Pancreas (tissue), 10 donors: ENCODE measurements around the gene CTDNEP1. TPM values are rescaled to one million over a fixed set of nuclear protein-coding genes. Genes with fewer than 3 reads are reported as not detected.
A peak's percentile ranks its signal among the peaks of the same experiment; 100 is the strongest.

Source experiments
- ATAC-seq, 4 donors: fragments of 200-7000 bp; cut with Tn5 transposase; one replicate each; pipeline versions ENCODE4 v1.8.0 to v1.9.1; 2020; ENCODE audit warnings: mild to moderate bottlenecking in 4 of 4, moderate library complexity in 4 of 4
- DNase-seq, 6 donors: peaks; one replicate each; pipeline ENCODE4 v3.0.0-alpha.2; 2020
- FAIRE-seq: peaks from 2 replicates; lab custom pipeline; 2012; peaks lifted over from hg19 to GRCh38; lab: Jason Lieb, UNC
- H3K27ac ChIP-seq, 4 donors: fragments of 200-600 bp; sonication (generic); 1 replicate in 3 of 4; 2 replicates in 1 of 4; pipeline versions ENCODE4 v1.5.0 to v1.8.0; 2020
- H3K27me3 ChIP-seq, 4 donors: fragments of 200-600 bp; one replicate each; pipeline ENCODE4 v1.8.0; 2021
- H3K36me3 ChIP-seq, 3 donors: fragments of 200-600 bp; sonication (generic) in 1 of 3; one replicate each; pipeline versions ENCODE4 v1.5.0 to v1.8.0; 2020 to 2021
- H3K4me1 ChIP-seq, 3 donors: fragments of 200-600 bp; one replicate each; pipeline ENCODE4 v1.8.0; 2021
- H3K4me3 ChIP-seq, 4 donors: fragments of 200-600 bp; sonication (generic) in 2 of 4; one replicate each; pipeline versions ENCODE4 v1.5.0 to v1.8.0; 2020 to 2021
- H3K9me3 ChIP-seq, 4 donors: fragments of 200-600 bp; one replicate each; pipeline ENCODE4 v1.8.0; 2021
- CTCF ChIP-seq, 4 donors: fragments of 200-600 bp; sonication (generic) in 3 of 4; IDR thresholded peaks; one replicate each; pipeline versions ENCODE4 v1.5.0 to v1.8.0; 2021; ENCODE audit warnings: antibody characterized with exemption in 4 of 4
- WGBS, 2 donors: extraction: QIAGEN DNeasy Blood & Tissue Kit; methylation state at CpG; one replicate each; pipeline ENCODE4 v1.1.7; 2013; 5-methylcytosine and 5-hydroxymethylcytosine counted together
- intact Hi-C, 3 donors: fragments of 100-400 bp; cut with DNase I; formaldehyde crosslinking; loops; one replicate each; pipeline versions ENCODE4 v1.11.1 to v1.14.2; 2022
- microRNA-seq, 2 donors: library from miRNA; unstranded; fragments of <30 nt; microRNA quantifications; one replicate each; pipeline versions ENCODE4 to v1.1.0, GENCODE V29; 2019 to 2020
- polyA plus RNA-seq, 2 donors: library from polyadenylated mRNA; stranded (reverse); fragments of 200-250 nt; gene quantifications; one replicate each; pipeline ENCODE4 v1.2.3, GENCODE V29; 2013
- total RNA-seq, 6 donors: library from RNA; stranded (reverse); fragmentation: NEBNext Ultra II Directional in 4 of 6; extraction: Animal tissue kit (Norgen Biotek cat#: 25700) in 4 of 6; gene quantifications; one replicate each; pipeline versions ENCODE4 v1.2.1 to v1.2.4, GENCODE V29; 2021 to 2023
- donor health status: healthy with polysubstance abuse.
- donor health status: DM: no; HTN: no; CAD: no; lungs with moderate emphysema.
- donor health status: DM: no; HTN: no; CAD: no.
- donor health status: control.
- donor health status: control.
- donor health status: Bipolar disorder and iron deficiency.
- donor health status: DM: yes; HTN: yes; CAD: no.
- donor health status: DM: no; HTN: no; CAD: no.
- donor health status: DM: no; HTN: no; CAD: no.
- donor health status: DM: yes; HTN: yes; CAD: no.

CTDNEP1 gene
- total and polyA plus RNA-seq, 8 donors: 42.0 to 75.2 (median 53.8) TPM

- TF ChIP-seq CTCF (IDR thresholded peaks at IDR 0.05): no peak
- intact Hi-C loops: no loop called here
- no peak for FAIRE-seq
- no peak overlapping the region for H3K4me3 ChIP-seq
- no peak overlapping the region for H3K27ac ChIP-seq
- WGBS, 2 donors: 85 to 93% methylated on average over 22 of the region's 22 CpGs
- ATAC-seq: no peak
- H3K27me3 ChIP-seq: no peaks in the 10 kb centered on the region
- DNase-seq: peak in 1 of 6 donors; percentile 46
- H3K9me3 ChIP-seq: no peaks in the 10 kb centered on the region
- no peaks in the 10 kb centered on the region for H3K4me1 ChIP-seq
- no peaks in the 10 kb centered on the region for H3K36me3 ChIP-seq
These were observed 54.7 kb downstream of the CTDNEP1 start for GRCh38 chr17:7196651-7197401.

- Histone ChIP-seq H3K27me3 (no peaks in the 10 kb centered on the region), H3K27ac (no peak overlapping the region), H3K4me3 (no peak overlapping the region), H3K9me3 (no peaks in the 10 kb centered on the region), H3K36me3 (no peaks in the 10 kb centered on the region), H3K4me1 (no peaks in the 10 kb centered on the region)
- FAIRE-seq (no peak), DNase-seq (peak in 2 of 6 donors; percentile 10 to 30), ATAC-seq (no peak)
- TF ChIP-seq CTCF (IDR thresholded peaks at IDR 0.05): no peak
- 85 to 88% methylated on average over 12 of the region's 12 CpGs for WGBS, 2 donors
- intact Hi-C loops: no loop called here
These were observed 55.6 kb downstream of the CTDNEP1 start for GRCh38 chr17:7195971-7196370.

Small RNAs within 50 kb of the gene (microRNA-seq; reads per million reads assigned to microRNA genes)
- 422 to 770 reads per million in 2 donors for gene MIR324

Other genes with a start within 250 kb of the CTDNEP1 start
Only the 30 nearest of the 35 such genes appear.
- 1 to 10 TPM in 4 of 6 donors, under 1 TPM in 2; 0.74 to 2.5 (median 1.2) TPM for gene SLC16A13, start 215.7 kb downstream of the CTDNEP1 start, total RNA-seq
- gene SLC16A13, start 215.7 kb downstream of the CTDNEP1 start, polyA plus RNA-seq: 1 to 10 TPM; 1.4 to 3.0 TPM
- 1 to 10 TPM in 5 of 6 donors, under 1 TPM in 1; 0.61 to 4.3 (median 2.6) TPM for gene SLC16A11, start 207.6 kb downstream of the CTDNEP1 start, total RNA-seq
- gene SLC16A11, start 207.6 kb downstream of the CTDNEP1 start, polyA plus RNA-seq: 10 to 100 TPM in 1 of 2 donors, 1 to 10 TPM in 1; 7.5 to 17.3 TPM
- 1 to 10 TPM in 3 of 6 donors, under 1 TPM in 2, not detected in 1; 0.28 to 3.6 (median 2.6) TPM for gene CLEC10A, start 171.5 kb downstream of the CTDNEP1 start, total RNA-seq
- gene CLEC10A, start 171.5 kb downstream of the CTDNEP1 start, polyA plus RNA-seq: 1 to 10 TPM in 1 of 2 donors, under 1 TPM in 1; 0.80 to 1.3 TPM
- under 1 TPM in 4 of 6 donors, not detected in 2; 0.29 to 0.63 (median 0.36) TPM for gene ASGR2, start 136.9 kb downstream of the CTDNEP1 start, total RNA-seq
- under 1 TPM; 0.46 to 0.80 TPM for gene ASGR2, start 136.9 kb downstream of the CTDNEP1 start, polyA plus RNA-seq
- under 1 TPM in 5 of 6 donors, not detected in 1; 0.28 to 0.75 (median 0.47) TPM for gene ASGR1, start 72.4 kb downstream of the CTDNEP1 start, total RNA-seq
- 1 to 10 TPM; 1.2 to 2.6 TPM for gene ASGR1, start 72.4 kb downstream of the CTDNEP1 start, polyA plus RNA-seq
- 10 to 100 TPM in 1 of 6 donors, 1 to 10 TPM in 5; 2.8 to 11.3 (median 5.0) TPM for gene DLG4, start 31.9 kb downstream of the CTDNEP1 start, total RNA-seq
- 10 to 100 TPM; 16.1 to 19.8 TPM for gene DLG4, start 31.9 kb downstream of the CTDNEP1 start, polyA plus RNA-seq
- gene ACADVL, start 31.8 kb downstream of the CTDNEP1 start, total RNA-seq: 100 to 1,000 TPM; 447 to 715 (median 568) TPM
- gene ACADVL, start 31.8 kb downstream of the CTDNEP1 start, polyA plus RNA-seq: 1,000 to 10,000 TPM; 2,446 to 3,251 TPM
- gene DVL2, start 17.2 kb downstream of the CTDNEP1 start, total RNA-seq: 10 to 100 TPM in 5 of 6 donors, 1 to 10 TPM in 1; 9.6 to 26.9 (median 13.7) TPM
- gene DVL2, start 17.2 kb downstream of the CTDNEP1 start, polyA plus RNA-seq: 10 to 100 TPM; 17.6 to 26.4 TPM
- gene PHF23, start 12.3 kb downstream of the CTDNEP1 start, total RNA-seq: 10 to 100 TPM in 4 of 6 donors, 1 to 10 TPM in 2; 7.0 to 19.8 (median 11.4) TPM
- 10 to 100 TPM; 11.4 to 23.3 TPM for gene PHF23, start 12.3 kb downstream of the CTDNEP1 start, polyA plus RNA-seq
- 100 to 1,000 TPM; 231 to 346 (median 294) TPM for gene GABARAP, start 9.3 kb downstream of the CTDNEP1 start, total RNA-seq
- 100 to 1,000 TPM; 520 to 639 TPM for gene GABARAP, start 9.3 kb downstream of the CTDNEP1 start, polyA plus RNA-seq
- 10 to 100 TPM; 11.7 to 27.1 (median 19.5) TPM for gene ELP5, start 481 bp upstream of the CTDNEP1 start, total RNA-seq
- 10 to 100 TPM; 14.1 to 41.1 TPM for gene ELP5, start 481 bp upstream of the CTDNEP1 start, polyA plus RNA-seq
- 10 to 100 TPM; 49.1 to 89.7 (median 62.7) TPM for gene CLDN7, start 10.7 kb upstream of the CTDNEP1 start, total RNA-seq
- gene CLDN7, start 10.7 kb upstream of the CTDNEP1 start, polyA plus RNA-seq: 10 to 100 TPM; 55.7 to 69.1 TPM
- under 1 TPM; 0.16 to 0.95 (median 0.37) TPM for gene SLC2A4, start 30.0 kb upstream of the CTDNEP1 start, total RNA-seq
- gene SLC2A4, start 30.0 kb upstream of the CTDNEP1 start, polyA plus RNA-seq: 1 to 10 TPM; 1.0 to 1.8 TPM
- under 1 TPM; 0.12 to 0.59 (median 0.29) TPM for gene YBX2, start 42.9 kb upstream of the CTDNEP1 start, total RNA-seq
- 1 to 10 TPM; 1.2 TPM for gene YBX2, start 42.9 kb upstream of the CTDNEP1 start, polyA plus RNA-seq
- 100 to 1,000 TPM; 104 to 220 (median 187) TPM for gene EIF5A, start 55.9 kb upstream of the CTDNEP1 start, total RNA-seq
- gene EIF5A, start 55.9 kb upstream of the CTDNEP1 start, polyA plus RNA-seq: 100 to 1,000 TPM; 167 to 205 TPM
- gene GPS2, start 63.6 kb upstream of the CTDNEP1 start, total RNA-seq: 10 to 100 TPM; 22.1 to 33.5 (median 27.6) TPM
- 100 to 1,000 TPM in 1 of 2 donors, 10 to 100 TPM in 1; 68.9 to 101 TPM for gene GPS2, start 63.6 kb upstream of the CTDNEP1 start, polyA plus RNA-seq
- gene NEURL4, start 77.6 kb upstream of the CTDNEP1 start, total RNA-seq: 10 to 100 TPM; 12.6 to 27.1 (median 15.4) TPM
- gene NEURL4, start 77.6 kb upstream of the CTDNEP1 start, polyA plus RNA-seq: 10 to 100 TPM; 49.0 to 72.1 TPM
- gene ACAP1, start 84.8 kb upstream of the CTDNEP1 start, total RNA-seq: 1 to 10 TPM; 1.6 to 5.6 (median 3.0) TPM
- 1 to 10 TPM; 2.9 to 4.4 TPM for gene ACAP1, start 84.8 kb upstream of the CTDNEP1 start, polyA plus RNA-seq
- gene KCTD11, start 100.4 kb upstream of the CTDNEP1 start, total RNA-seq: 1 to 10 TPM; 3.4 to 6.6 (median 4.3) TPM
- 1 to 10 TPM; 7.2 TPM for gene KCTD11, start 100.4 kb upstream of the CTDNEP1 start, polyA plus RNA-seq
- gene TMEM95, start 103.4 kb upstream of the CTDNEP1 start, total RNA-seq: not detected
- gene TMEM95, start 103.4 kb upstream of the CTDNEP1 start, polyA plus RNA-seq: not detected
- 1 to 10 TPM; 4.9 to 9.0 (median 5.7) TPM for gene TNK1, start 129.4 kb upstream of the CTDNEP1 start, total RNA-seq
- 10 to 100 TPM; 10.8 to 13.8 TPM for gene TNK1, start 129.4 kb upstream of the CTDNEP1 start, polyA plus RNA-seq
- gene PLSCR3, start 142.8 kb upstream of the CTDNEP1 start, total RNA-seq: 10 to 100 TPM in 2 of 6 donors, 1 to 10 TPM in 4; 6.5 to 15.6 (median 9.0) TPM
- 10 to 100 TPM; 14.0 to 20.1 TPM for gene PLSCR3, start 142.8 kb upstream of the CTDNEP1 start, polyA plus RNA-seq
- 10 to 100 TPM; 32.8 to 53.5 (median 43.1) TPM for gene TMEM256, start 152.4 kb upstream of the CTDNEP1 start, total RNA-seq
- 100 to 1,000 TPM in 1 of 2 donors, 10 to 100 TPM in 1; 88.3 to 119 TPM for gene TMEM256, start 152.4 kb upstream of the CTDNEP1 start, polyA plus RNA-seq
- gene NLGN2, start 156.1 kb upstream of the CTDNEP1 start, total RNA-seq: 1 to 10 TPM; 2.9 to 8.4 (median 4.5) TPM
- gene NLGN2, start 156.1 kb upstream of the CTDNEP1 start, polyA plus RNA-seq: 10 to 100 TPM in 1 of 2 donors, 1 to 10 TPM in 1; 7.4 to 13.7 TPM
- gene SPEM1, start 168.6 kb upstream of the CTDNEP1 start, total RNA-seq: not detected
- gene SPEM1, start 168.6 kb upstream of the CTDNEP1 start, polyA plus RNA-seq: not detected
- not detected for gene SPEM2, start 173.9 kb upstream of the CTDNEP1 start, total RNA-seq
- not detected for gene SPEM2, start 173.9 kb upstream of the CTDNEP1 start, polyA plus RNA-seq
- gene SPEM3, start 177.1 kb upstream of the CTDNEP1 start, total RNA-seq: not detected
- not detected for gene SPEM3, start 177.1 kb upstream of the CTDNEP1 start, polyA plus RNA-seq
- gene TMEM102, start 183.7 kb upstream of the CTDNEP1 start, total RNA-seq: 1 to 10 TPM; 2.4 to 7.8 (median 3.6) TPM
- gene TMEM102, start 183.7 kb upstream of the CTDNEP1 start, polyA plus RNA-seq: 1 to 10 TPM; 2.2 to 2.9 TPM
- gene FGF11, start 187.8 kb upstream of the CTDNEP1 start, total RNA-seq: 1 to 10 TPM in 1 of 6 donors, under 1 TPM in 5; 0.09 to 1.1 (median 0.31) TPM
- under 1 TPM; 0.61 to 0.65 TPM for gene FGF11, start 187.8 kb upstream of the CTDNEP1 start, polyA plus RNA-seq
- gene CHRNB1, start 193.3 kb upstream of the CTDNEP1 start, total RNA-seq: 10 to 100 TPM in 2 of 6 donors, 1 to 10 TPM in 4; 7.5 to 15.0 (median 8.7) TPM
- gene CHRNB1, start 193.3 kb upstream of the CTDNEP1 start, polyA plus RNA-seq: 10 to 100 TPM in 1 of 2 donors, 1 to 10 TPM in 1; 9.7 to 11.1 TPM